NCI-H1417 (cell line): ENCODE measurements around the gene ABHD17A.
"Not testable (repeated sequence)": the region's sequence is repeated elsewhere in the genome, so short reads cannot be mapped to it uniquely, and the experiment has no call there.

Experiments used
- DNase-seq, 3 experiments: peaks; one replicate each; lab custom pipeline; 2025; lab: John Stamatoyannopoulos, UW

The ABHD17A gene

GRCh38 chr19:1910177-1910576 lies 24.9 kb upstream of the ABHD17A start:
- no peak for DNase-seq

GRCh38 chr19:1909761-1910080 lies 24.4 kb upstream of the ABHD17A start:
- DNase-seq, result no peak

GRCh38 chr19:1908364-1908678 lies 23.0 kb upstream of the ABHD17A start:
- no peak for DNase-seq

- DNase-seq, result no peak
These were observed 22.5 kb upstream of the ABHD17A start for GRCh38 chr19:1907563-1908363.

- no peak for DNase-seq
These were observed 21.8 kb upstream of the ABHD17A start for GRCh38 chr19:1906985-1907562.

- DNase-seq, result no peak
These were observed 20.6 kb upstream of the ABHD17A start for GRCh38 chr19:1905863-1906375.

GRCh38 chr19:1905110-1905862 lies 20.0 kb upstream of the ABHD17A start, which contains the start of the genes ADAT3 and SCAMP4:
Gene ADAT3, plus strand, starts transcription at chr19:1905399. Its CDS starts 6,649 bp downstream, at chr19:1912048.
Gene SCAMP4, plus strand, starts transcription at chr19:1905399. Its CDS starts 9,621 bp downstream, at chr19:1915020.
- peak; percentile 99 for DNase-seq

GRCh38 chr19:1904860-1905109 lies 19.5 kb upstream of the ABHD17A start:
- DNase-seq, result no peak

GRCh38 chr19:1902923-1903322 lies 17.6 kb upstream of the ABHD17A start:
- no peak for DNase-seq

GRCh38 chr19:1901940-1902404 lies 16.7 kb upstream of the ABHD17A start:
- no peak for DNase-seq

GRCh38 chr19:1896508-1896907 lies 11.2 kb upstream of the ABHD17A start:
- DNase-seq, result no peak

GRCh38 chr19:1893791-1894190 lies 8.5 kb upstream of the ABHD17A start:
- DNase-seq, result peak in 1 of 3 experiments; percentile 55

GRCh38 chr19:1889907-1890306 lies 4.6 kb upstream of the ABHD17A start:
- DNase-seq, result no peak

- DNase-seq, result no peak
These were observed 3.1 kb upstream of the ABHD17A start for GRCh38 chr19:1888385-1888784.

GRCh38 chr19:1886360-1886759 lies 1.1 kb upstream of the ABHD17A start:
- not testable (repeated sequence) for DNase-seq

GRCh38 chr19:1884719-1885334 lies 469 bp downstream of the ABHD17A start:
- DNase-seq, result peak in 2 of 3 experiments; percentile 17 to 24

GRCh38 chr19:1884291-1884718 lies 991 bp downstream of the ABHD17A start:
- DNase-seq, result no peak

GRCh38 chr19:1883784-1884183 lies 1.5 kb downstream of the ABHD17A start:
- no peak for DNase-seq

- DNase-seq, result no peak
These were observed 2.3 kb downstream of the ABHD17A start for GRCh38 chr19:1882786-1883692.

GRCh38 chr19:1882089-1882785 lies 3.1 kb downstream of the ABHD17A start:
- no peak for DNase-seq
